ENCODE data around the gene RASA1.
"Not testable (repeated sequence)": the region's sequence is repeated elsewhere in the genome, so short reads cannot be mapped to it uniquely, and the experiment has no call there.

RASA1 gene

GRCh38 chr5:87282269-87282668 lies 14.6 kb downstream of the RASA1 start:
- DNase-seq (ENCODE audit: low spot score), result peak; percentile 58

DNA sequence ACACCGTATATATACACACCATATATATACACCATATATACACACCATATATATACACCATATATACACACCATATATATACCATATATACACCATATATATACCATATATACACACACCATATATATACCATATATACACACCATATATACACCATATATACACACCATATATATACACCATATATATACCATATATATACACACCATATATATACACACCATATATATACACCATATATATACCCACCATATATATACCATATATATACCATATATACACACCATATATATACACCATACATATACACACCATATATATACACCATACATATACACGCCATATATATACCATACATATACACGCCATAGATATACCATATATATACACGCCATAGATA lies 19.6 kb downstream of the RASA1 start:
- not testable (repeated sequence) for DNase-seq (ENCODE audit: low spot score)

DNA sequence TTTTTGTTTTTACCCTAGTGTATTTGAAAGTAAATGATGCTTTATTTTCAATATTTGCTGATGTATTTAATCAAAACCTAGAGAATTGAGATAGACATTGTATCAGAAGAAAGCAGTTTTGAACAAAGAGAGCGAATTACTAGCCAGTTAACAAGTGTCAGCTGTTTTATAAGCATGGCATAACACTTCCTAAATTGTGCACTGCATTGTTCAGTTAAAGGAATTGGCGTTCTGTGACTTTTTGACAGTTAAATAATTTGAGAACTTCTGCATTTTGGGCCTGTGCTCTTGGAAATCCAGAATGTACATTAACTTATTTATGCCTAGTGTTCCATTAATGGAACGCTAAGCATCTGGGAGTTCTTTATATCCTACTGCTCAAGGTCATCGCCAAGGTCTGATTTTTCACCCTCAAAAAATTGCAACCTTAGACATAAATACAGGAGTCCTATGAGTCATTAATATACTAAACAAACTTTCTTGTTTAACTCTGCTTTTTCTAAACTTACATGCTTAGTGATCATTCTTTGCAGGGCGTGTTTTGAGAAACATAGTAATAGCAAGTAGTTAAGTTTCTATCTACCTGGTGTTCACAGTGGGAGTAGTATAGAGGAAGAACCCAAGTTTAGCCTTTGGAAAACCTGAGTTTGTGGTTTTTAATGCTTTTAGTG lies 31.1 kb downstream of the RASA1 start:
- DNase-seq (ENCODE audit: low spot score), result no peak

DNA sequence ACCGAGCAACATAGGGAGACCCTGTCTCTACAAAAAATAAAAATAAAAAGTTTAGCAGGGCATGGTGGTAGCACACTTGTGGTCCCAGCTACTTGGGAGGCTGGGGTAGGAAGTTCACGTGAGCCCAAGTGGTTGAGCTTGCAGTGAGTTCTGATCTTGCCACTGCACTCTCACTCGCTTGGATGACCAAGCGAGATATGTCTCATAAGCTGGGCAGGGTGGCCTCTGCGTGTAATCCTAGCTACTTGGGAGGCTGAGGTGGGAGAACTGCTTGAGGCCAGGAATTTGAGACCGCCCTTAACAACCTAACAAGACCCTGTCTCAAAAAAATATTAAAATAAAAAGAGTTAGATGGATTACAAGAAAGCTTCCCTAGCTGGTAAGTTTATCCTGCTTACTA lies 32.5 kb downstream of the RASA1 start:
- DNase-seq (ENCODE audit: low spot score), result no peak

- DNase-seq (ENCODE audit: low spot score), result peak; percentile 66
Observed at GRCh38 chr5:87300744-87301143, 33.1 kb downstream of the RASA1 start.

DNA sequence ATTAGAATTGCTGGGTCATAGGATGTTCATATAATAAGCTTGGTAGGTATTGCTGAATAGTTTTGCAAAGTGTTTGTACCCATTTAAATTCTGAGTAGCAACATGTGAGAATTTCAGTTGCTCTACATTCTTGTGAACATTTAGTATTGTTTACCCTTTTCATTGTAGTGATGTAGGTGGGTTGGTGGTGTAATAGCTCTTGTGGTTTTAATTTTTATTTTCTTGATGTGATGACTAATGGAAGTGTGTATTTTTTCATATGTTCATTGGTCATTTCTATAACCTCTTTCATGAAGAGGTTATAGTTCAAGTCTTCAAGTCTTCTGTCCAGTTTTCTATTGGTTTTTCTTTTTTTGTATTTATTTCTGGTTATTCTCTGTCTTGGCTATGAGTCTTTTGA lies 34.4 kb downstream of the RASA1 start:
- DNase-seq (ENCODE audit: low spot score), result no peak

GRCh38 chr5:87303324-87303723 lies 35.6 kb downstream of the RASA1 start:
- DNase-seq (ENCODE audit: low spot score), result no peak

- DNase-seq (ENCODE audit: low spot score), result not testable (repeated sequence)
Observed at GRCh38 chr5:87306090-87306489, 38.4 kb downstream of the RASA1 start.

- DNase-seq (ENCODE audit: low spot score), result no peak
Observed at GRCh38 chr5:87307796-87308423, 40.2 kb downstream of the RASA1 start.

GRCh38 chr5:87311405-87312279 lies 44.0 kb downstream of the RASA1 start:
- DNase-seq (ENCODE audit: low spot score), result no peak

DNA sequence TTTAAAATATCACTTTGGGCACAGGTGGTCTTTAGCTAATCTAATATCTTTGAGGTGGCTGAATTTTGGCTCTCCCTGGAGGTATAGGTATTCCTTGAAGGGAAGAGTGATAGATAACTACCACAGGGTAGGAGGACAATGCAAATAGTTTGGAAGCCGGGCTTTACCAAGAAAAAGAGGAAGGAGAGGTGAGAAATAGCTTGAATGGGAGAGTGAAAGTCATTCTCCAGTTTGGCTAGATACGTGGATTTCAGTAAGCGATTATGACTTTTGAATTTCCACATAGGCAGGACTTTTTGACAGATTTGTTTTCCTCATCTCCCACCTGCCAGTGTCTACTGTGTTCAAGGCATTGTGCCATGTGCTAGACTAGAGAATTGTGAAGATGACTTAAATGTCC lies 45.5 kb downstream of the RASA1 start:
- no peak for DNase-seq (ENCODE audit: low spot score)

- no peak for DNase-seq (ENCODE audit: low spot score)
Observed at GRCh38 chr5:87319469-87319868, 51.8 kb downstream of the RASA1 start.

GRCh38 chr5:87321605-87322004 lies 53.9 kb downstream of the RASA1 start:
- DNase-seq (ENCODE audit: low spot score), result no peak

GRCh38 chr5:87322381-87322780 lies 54.7 kb downstream of the RASA1 start:
- DNase-seq (ENCODE audit: low spot score), result no peak

- DNase-seq (ENCODE audit: low spot score), result no peak
Observed at GRCh38 chr5:87327998-87328397, 60.3 kb downstream of the RASA1 start.

DNA sequence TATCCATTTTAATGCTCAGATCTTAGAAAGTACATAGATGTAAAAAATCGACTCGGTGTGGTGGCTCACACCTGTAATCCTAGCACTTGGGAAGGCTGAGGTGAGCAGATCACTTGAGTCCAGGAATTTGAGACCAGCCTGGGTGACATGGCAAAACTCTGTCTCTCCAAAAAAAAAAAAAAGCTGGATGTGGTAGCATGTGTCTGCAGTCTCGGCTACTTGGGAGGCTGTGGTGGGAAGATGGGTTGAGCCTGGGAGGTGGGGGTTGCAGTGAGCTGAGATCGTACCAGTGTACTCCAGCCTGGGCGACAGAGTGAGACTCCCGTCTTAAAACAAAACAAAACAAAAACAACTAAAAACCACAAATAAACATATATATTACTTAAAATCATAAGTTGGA lies 61.4 kb downstream of the RASA1 start:
- DNase-seq (ENCODE audit: low spot score), result no peak

DNA sequence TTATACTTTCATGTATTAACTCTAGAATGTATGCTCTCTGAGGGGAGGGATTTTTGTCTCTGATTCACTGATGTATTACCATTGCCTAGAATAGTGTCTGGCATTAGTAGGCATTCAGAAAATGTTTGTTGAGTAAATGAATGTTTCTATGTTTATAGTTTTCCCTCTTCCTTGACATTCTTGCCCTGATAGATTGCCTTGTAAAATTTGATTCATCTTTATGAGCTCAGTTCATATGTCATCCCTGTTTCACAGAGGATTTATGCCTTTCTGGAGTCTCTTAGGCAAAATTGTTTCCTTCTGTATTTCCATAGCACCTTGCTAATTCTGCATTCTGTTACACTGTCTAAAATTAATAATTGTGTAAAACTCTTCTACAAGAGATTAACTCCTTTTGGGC lies 72.3 kb downstream of the RASA1 start:
- no peak for DNase-seq (ENCODE audit: low spot score)

DNA sequence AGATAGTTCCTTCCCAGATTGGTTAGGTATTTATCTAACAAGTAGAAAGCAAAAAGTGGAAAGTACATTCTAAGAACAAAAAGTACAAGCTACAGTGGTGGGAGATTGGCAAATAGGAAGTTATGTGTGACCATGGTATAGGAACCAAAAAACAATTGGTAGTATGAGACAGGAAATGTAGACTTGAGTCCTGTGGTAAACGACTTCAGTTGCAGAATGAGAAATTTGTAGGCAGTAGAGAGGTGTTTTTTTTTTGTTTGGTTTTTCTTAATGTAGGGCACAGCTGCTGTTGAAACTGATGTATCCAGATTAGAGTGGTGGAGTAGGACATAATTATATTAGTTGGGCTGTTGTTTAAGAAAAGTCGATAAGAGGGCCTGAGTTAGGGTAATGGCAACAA lies 73.0 kb downstream of the RASA1 start:
- peak; percentile 50 for DNase-seq (ENCODE audit: low spot score)

- no peak for DNase-seq (ENCODE audit: low spot score)
Observed at GRCh38 chr5:87347272-87347671, 79.6 kb downstream of the RASA1 start.

DNA sequence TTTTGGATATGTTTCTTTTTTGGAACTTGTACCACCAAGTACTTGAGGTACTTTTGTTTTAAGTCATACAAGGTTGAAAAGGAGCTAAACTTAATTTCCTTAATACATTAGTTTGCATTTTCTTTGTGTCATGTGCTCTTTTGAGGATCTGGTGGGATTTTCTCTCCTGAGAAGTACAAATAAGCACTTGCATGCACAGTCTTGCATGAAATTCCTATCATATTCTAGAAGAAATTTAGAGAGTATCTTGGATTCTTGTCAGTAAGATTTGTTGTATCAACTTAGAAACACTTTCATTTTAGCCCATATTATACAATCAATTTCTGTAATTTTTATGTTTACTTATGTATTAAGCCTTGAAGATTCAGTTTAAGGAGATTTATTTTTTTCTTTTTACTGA lies 80.2 kb downstream of the RASA1 start:
- DNase-seq (ENCODE audit: low spot score), result no peak

DNA sequence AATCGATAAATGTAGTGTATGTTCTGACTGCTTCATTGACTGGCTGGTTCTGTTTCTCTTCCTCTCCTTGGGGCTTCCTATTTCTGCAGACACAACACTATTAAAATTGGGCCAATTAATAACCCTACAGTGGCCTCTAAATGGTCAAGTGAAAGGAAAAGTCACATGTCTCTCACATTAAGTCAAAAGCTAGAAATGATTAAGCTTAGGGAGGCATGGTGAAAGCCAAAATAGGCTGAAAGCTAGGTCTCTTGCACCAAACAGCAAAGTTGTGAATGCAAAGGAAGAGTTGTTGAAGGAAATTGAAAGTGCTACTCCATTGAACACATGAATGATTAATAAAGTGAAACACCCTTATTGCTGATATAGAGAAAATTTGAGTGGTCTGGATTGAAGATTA lies 86.8 kb downstream of the RASA1 start:
- no peak for DNase-seq (ENCODE audit: low spot score)

GRCh38 chr5:87359106-87359505 lies 91.4 kb downstream of the RASA1 start:
- no peak for DNase-seq (ENCODE audit: low spot score)

GRCh38 chr5:87360132-87360531 lies 92.4 kb downstream of the RASA1 start:
- DNase-seq (ENCODE audit: low spot score), result no peak

Data from CD4-positive, alpha-beta T cell treated with Interleukin-2 at 100 ng/mL for 4 hours (primary cell).